Measurements from ENCODE around the gene TLE3.

The TLE3 gene

DNA sequence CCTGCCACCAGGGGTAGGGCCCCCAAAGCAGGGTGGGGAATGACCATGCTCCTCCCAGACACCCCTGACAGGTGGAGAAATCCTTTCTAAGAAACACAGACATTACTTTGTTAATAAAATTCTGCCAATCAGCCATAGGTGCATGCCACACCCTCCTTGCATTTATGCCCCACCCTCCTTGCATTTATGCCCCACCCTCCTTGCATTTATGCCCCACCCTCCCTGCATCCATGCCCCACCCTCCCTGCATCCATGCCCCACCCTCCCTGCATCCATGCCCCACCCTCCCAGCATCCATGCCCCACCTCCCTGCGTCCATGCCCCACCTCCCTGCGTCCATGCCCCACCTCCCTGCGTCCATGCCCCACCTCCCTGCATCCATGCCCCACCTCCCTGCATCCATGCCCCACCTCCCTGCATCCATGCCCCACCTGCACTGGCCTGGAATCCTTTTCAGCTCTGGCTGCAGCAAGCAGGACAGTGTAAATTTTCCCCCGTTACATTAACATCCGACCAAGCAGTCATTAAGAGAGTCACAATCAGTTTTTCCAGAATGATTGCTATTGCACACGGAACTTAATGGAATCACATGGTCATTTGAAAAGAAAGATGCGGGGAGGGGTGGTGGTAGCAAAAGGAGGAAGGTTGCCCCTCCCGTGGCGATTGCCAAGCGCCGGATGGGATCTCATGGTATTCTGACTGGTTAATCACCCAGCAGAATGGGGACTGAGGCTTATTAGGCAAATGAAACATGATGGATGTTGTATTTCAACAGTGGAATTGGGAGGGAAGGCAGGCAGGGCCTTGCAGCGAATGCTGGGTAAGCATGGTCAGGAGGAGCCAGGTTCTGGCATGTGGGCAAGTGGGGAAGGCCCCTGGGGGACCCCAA, 91.2 kb downstream of the TLE3 start:
- no peak for DNase-seq (ENCODE audit: low read depth in 2 of 2)

- DNase-seq (ENCODE audit: low read depth in 2 of 2): no peak
Observed at GRCh38 chr15:70004826-70005225, 92.9 kb downstream of the TLE3 start.

DNA sequence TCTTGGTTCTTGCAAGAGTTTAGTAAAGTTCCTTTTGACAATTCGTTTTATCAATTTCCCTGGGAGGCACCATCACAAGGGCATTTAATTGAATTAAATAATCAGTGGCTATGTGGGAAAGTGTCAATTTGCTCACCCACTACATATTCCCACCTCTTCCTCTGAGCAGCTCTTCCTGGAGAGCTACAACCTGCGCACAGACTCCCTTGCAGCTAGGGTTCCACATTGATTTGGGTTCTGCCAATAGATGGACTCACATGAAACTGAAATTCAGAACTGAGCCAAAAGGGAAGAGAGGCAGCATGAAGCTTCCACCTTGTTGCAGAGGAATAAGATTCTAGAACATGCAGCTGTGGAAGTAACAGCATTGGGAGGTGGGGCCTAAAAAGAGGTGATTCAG, 94.8 kb downstream of the TLE3 start:
- DNase-seq (ENCODE audit: low read depth in 2 of 2): no peak

- no peak for DNase-seq (ENCODE audit: low read depth in 2 of 2)
Observed at GRCh38 chr15:70001859-70002258, 95.9 kb downstream of the TLE3 start.

- DNase-seq (ENCODE audit: low read depth in 2 of 2): no peak
Observed at GRCh38 chr15:69999392-70000085, 98.2 kb downstream of the TLE3 start.

DNA sequence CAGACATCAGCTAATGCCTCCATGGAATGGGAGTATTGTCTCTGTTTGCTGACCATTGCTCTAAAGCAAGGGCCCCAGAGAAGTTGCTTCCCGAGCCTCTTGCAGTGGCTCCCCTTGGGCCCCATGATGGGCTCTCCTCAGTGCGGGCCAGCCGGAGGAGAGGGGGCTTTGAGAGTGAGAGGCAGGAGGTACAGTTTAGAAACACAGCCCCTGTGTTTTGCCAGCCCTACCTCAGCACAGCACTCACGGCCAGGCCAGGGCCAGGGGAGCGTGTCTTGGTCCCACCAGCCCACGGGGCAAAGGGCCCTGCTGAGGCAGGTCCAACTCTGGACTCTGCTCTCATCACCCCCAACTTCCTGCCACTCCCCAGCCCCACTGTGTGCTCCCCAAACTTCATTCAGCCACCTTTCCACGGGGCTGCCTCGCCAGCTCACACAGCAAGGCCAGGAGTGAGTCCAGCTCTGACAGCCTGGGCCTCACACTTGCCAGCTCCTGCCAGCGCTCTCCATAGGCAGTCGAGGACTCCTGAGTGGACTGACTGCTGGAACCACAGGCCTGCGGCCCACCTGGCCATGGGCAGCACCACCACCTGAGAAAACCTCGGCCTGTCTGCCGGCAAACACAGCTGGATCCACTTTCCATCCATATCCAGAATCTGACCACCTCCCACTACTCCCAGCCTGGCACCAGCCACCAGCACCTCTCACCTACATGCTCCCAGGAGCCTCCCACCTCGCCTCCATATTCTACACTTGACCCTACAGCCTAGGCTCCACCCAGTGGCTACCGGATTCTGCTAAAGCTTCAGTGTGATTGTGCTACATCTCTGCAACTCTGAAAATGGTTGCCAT, 99.0 kb downstream of the TLE3 start:
- DNase-seq (ENCODE audit: low read depth in 2 of 2): no peak

GRCh38 chr15:69997813-69998212, 99.9 kb downstream of the TLE3 start:
- DNase-seq (ENCODE audit: low read depth in 2 of 2): no peak
